Trophoblast cell (in vitro differentiated cells and primary cell): ENCODE results near the gene TMEM132D.

ENCODE experiments used
- DNase-seq, 2 donors: peaks; one replicate each; pipeline ENCODE4 v3.0.0-alpha.2; 2016
- H2AFZ ChIP-seq: 2 replicates; pipeline ENCODE4 v1.6.1; 2013; ENCODE audit warnings: low read length, moderate library complexity, mild to moderate bottlenecking; ENCODE audit not compliant: insufficient read depth, poor library complexity
- H2AK5ac ChIP-seq: 2 replicates; pipeline ENCODE4 v1.6.1; 2013; ENCODE audit warnings: mild to moderate bottlenecking, low read length
- H2BK120ac ChIP-seq: 2 replicates; pipeline ENCODE4 v1.6.1; 2013; ENCODE audit warnings: low read length, mild to moderate bottlenecking, moderate library complexity; ENCODE audit not compliant: insufficient read depth, poor library complexity
- H2BK12ac ChIP-seq: 2 replicates; pipeline ENCODE4 v1.6.1; 2013; ENCODE audit warnings: mild to moderate bottlenecking, low read length, moderate library complexity
- H2BK5ac ChIP-seq: 2 replicates; pipeline ENCODE4 v1.6.1; 2013; ENCODE audit warnings: low read length, low read depth, moderate library complexity, mild to moderate bottlenecking; ENCODE audit not compliant: poor library complexity
- H3K14ac ChIP-seq: 2 replicates; pipeline ENCODE4 v1.6.1; 2013; ENCODE audit warnings: mild to moderate bottlenecking, low read length
- H3K18ac ChIP-seq: 2 replicates; pipeline ENCODE4 v1.6.1; 2013; ENCODE audit warnings: mild to moderate bottlenecking, low read length
- H3K23ac ChIP-seq: 2 replicates; pipeline ENCODE4 v1.6.1; 2013; ENCODE audit warnings: low read length
- H3K27ac ChIP-seq: 2 replicates; pipeline ENCODE4 v1.5.1; 2013; ENCODE audit warnings: low read depth, mild to moderate bottlenecking, inconsistent platforms, low read length, moderate library complexity
- H3K27me3 ChIP-seq: 2 replicates; pipeline ENCODE4 v1.6.1; 2013; ENCODE audit warnings: inconsistent platforms, mild to moderate bottlenecking, low read length, moderate library complexity; ENCODE audit not compliant: insufficient read depth
- H3K36me3 ChIP-seq, 2 experiments: 1 replicate in 1 of 2; 2 replicates in 1 of 2; pipeline ENCODE4 v1.6.1; 2013; ENCODE audit warnings: low read length in 2 of 2, mild to moderate bottlenecking in 2 of 2, moderate library complexity in 1 of 2; ENCODE audit not compliant: insufficient read depth in 2 of 2, control insufficient read depth in 1 of 2
- H3K4ac ChIP-seq: 2 replicates; pipeline ENCODE4 v1.6.1; 2013; ENCODE audit warnings: low read depth, mild to moderate bottlenecking, low read length, moderate library complexity
- H3K4me1 ChIP-seq, 2 experiments: 1 replicate in 1 of 2; 2 replicates in 1 of 2; pipeline ENCODE4 v1.6.1; 2013; ENCODE audit warnings: low read length in 2 of 2, mild to moderate bottlenecking in 2 of 2, moderate library complexity in 1 of 2; ENCODE audit not compliant: insufficient read depth in 2 of 2, control insufficient read depth in 1 of 2
- H3K4me2 ChIP-seq: 2 replicates; pipeline ENCODE4 v1.6.1; 2013; ENCODE audit warnings: inconsistent platforms, mild to moderate bottlenecking, low read length, moderate library complexity
- H3K4me3 ChIP-seq: 2 replicates; pipeline ENCODE4 v1.5.1; 2013; ENCODE audit warnings: mild to moderate bottlenecking, low read depth, low read length, inconsistent platforms
- H3K79me1 ChIP-seq: one replicate; pipeline ENCODE4 v1.6.1; 2013; ENCODE audit warnings: low read length
- H3K79me2 ChIP-seq: 2 replicates; pipeline ENCODE4 v1.6.1; 2013; ENCODE audit warnings: low read length, mild to moderate bottlenecking; ENCODE audit not compliant: control insufficient read depth, insufficient read depth, poor library complexity
- H3K9ac ChIP-seq: 2 replicates; pipeline ENCODE4 v1.6.1; 2013; ENCODE audit warnings: mild to moderate bottlenecking, low read length
- H3K9me3 ChIP-seq: 2 replicates; pipeline ENCODE4 v1.6.1; 2013; ENCODE audit warnings: low read depth, mild to moderate bottlenecking, control low read depth, inconsistent platforms, low read length; ENCODE audit not compliant: insufficient read depth
- H4K12ac ChIP-seq: 2 replicates; pipeline ENCODE4 v1.6.1; 2013; ENCODE audit warnings: low read depth, mild to moderate bottlenecking, low read length, moderate library complexity
- H4K8ac ChIP-seq: 2 replicates; pipeline ENCODE4 v1.6.1; 2013; ENCODE audit warnings: low read depth, mild to moderate bottlenecking, low read length, moderate library complexity
- H4K91ac ChIP-seq: one replicate; pipeline ENCODE4 v1.6.1; 2013; ENCODE audit warnings: low read depth, mild to moderate bottlenecking, low read length, moderate library complexity
- WGBS: extraction: QIAGEN DNeasy Blood & Tissue Kit; methylation state at CpG from one replicate; pipeline ENCODE4 v1.1.7; 2013; ENCODE audit warnings: missing lambda C conversion rate; ENCODE audit not compliant: insufficient read length, insufficient coverage; ENCODE audit errors: extremely low coverage; 5-methylcytosine and 5-hydroxymethylcytosine counted together

TMEM132D gene

GRCh38 chr12:129332286-129332685 is 571.5 kb downstream of the TMEM132D start:
- DNase-seq, result no peak
- no peak overlapping the region for H4K12ac ChIP-seq
- H3K27ac ChIP-seq, result no peak overlapping the region
- H3K4me1 ChIP-seq, result no peaks in the 10 kb centered on the region
- H3K4ac ChIP-seq, result no peak overlapping the region
- H3K79me2 ChIP-seq, result no peaks in the 10 kb centered on the region
- no peak overlapping the region for H4K91ac ChIP-seq
- H2AFZ ChIP-seq, result no peak overlapping the region
- H3K27me3 ChIP-seq, result no peaks in the 10 kb centered on the region
- H2BK5ac ChIP-seq, result no peak overlapping the region
- H3K23ac ChIP-seq, result no peak overlapping the region
- H3K14ac ChIP-seq, result no peak overlapping the region
- no peak overlapping the region for H2BK12ac ChIP-seq
- no CpG with 5 or more reads among the region's 2 CpGs for WGBS
- no peak overlapping the region for H3K18ac ChIP-seq
- H3K4me3 ChIP-seq, result no peak overlapping the region
- no peak overlapping the region for H3K4me2 ChIP-seq
- no peak overlapping the region for H2BK120ac ChIP-seq
- no peaks in the 10 kb centered on the region for H3K79me1 ChIP-seq
- no peaks in the 10 kb centered on the region for H3K36me3 ChIP-seq
- H4K8ac ChIP-seq, result no peak overlapping the region
- no peak overlapping the region for H2AK5ac ChIP-seq
- no peak overlapping the region for H3K9ac ChIP-seq
- no peaks in the 10 kb centered on the region for H3K9me3 ChIP-seq

DNA sequence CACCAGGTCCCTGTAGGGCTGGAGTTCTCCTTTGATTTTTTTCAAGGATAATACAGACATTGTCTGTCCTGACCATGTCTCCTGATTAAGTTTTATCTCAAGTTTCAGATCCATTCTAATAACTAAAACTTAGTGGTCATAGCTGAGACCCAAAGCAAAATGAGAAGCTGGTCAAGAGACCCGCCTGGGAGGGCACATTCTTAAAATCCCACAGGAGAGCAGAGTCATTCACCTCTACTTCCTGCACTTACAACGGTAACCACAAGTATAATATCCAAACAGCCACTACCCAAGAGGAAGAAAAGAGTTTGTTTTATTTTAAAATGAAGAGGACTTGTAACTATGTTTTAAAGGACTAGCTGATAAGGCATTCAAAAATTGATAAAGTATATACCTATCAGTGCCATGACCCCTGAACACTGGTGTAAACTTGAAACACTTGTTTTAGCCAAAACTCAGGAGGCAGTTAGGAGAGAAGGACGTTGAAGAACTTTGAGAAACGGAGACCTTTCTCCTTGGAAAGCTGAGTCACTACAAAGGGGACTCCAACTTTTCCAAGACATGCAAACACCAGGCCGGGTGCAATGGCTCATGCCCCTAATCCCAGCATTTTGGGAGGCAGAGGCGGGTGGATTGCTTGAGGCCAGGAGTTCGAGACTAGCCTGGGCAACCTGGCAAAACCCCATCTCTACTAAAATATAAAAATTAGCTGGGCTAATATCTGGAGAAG is 572.3 kb downstream of the TMEM132D start:
- Histone ChIP-seq H3K36me3 (no peaks in the 10 kb centered on the region), H2AFZ (no peak overlapping the region), H3K14ac (no peak overlapping the region), H4K91ac (no peak overlapping the region), H2BK5ac (no peak overlapping the region), H3K18ac (no peak overlapping the region), H3K27me3 (no peaks in the 10 kb centered on the region), H4K12ac (no peak overlapping the region), H3K4me2 (no peak overlapping the region), H3K79me2 (no peaks in the 10 kb centered on the region), H2BK12ac (no peak overlapping the region), H2AK5ac (no peak overlapping the region), H2BK120ac (no peak overlapping the region), H4K8ac (no peak overlapping the region), H3K9me3 (no peaks in the 10 kb centered on the region), H3K9ac (no peak overlapping the region), H3K4ac (no peak overlapping the region), H3K79me1 (no peaks in the 10 kb centered on the region), H3K27ac (no peak overlapping the region), H3K4me3 (no peak overlapping the region), H3K23ac (no peak overlapping the region), H3K4me1 (no peaks in the 10 kb centered on the region)
- no CpG with 5 or more reads among the region's 7 CpGs for WGBS
- no peak for DNase-seq

DNA sequence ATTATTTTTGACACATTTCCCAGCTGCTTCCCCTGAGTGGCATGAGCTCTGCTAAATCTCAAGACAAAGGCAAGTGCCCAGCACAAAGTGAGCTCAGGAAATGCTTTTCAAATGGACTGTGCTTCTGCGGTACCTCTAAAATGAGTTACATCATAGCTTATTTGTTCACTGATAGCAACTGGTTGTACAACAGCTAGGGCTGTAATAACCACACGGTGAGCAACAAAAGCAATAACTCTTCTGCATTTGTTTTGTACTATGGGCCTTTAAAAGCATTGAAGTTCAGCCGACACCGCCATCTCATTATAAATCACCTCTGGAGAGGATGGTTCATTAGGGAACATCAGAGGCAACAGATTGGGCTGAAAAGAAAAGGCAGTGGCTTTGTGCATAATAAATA is 575.6 kb downstream of the TMEM132D start:
- H3K9me3 ChIP-seq, result no peaks in the 10 kb centered on the region
- no peaks in the 10 kb centered on the region for H3K27me3 ChIP-seq
- H2BK12ac ChIP-seq, result no peak overlapping the region
- no peak overlapping the region for H2BK5ac ChIP-seq
- no peaks in the 10 kb centered on the region for H3K79me1 ChIP-seq
- H3K4me2 ChIP-seq, result no peak overlapping the region
- no peaks in the 10 kb centered on the region for H3K36me3 ChIP-seq
- no peak overlapping the region for H4K8ac ChIP-seq
- no peak overlapping the region for H3K14ac ChIP-seq
- WGBS, result no CpG with 5 or more reads among the region's 4 CpGs
- no peak overlapping the region for H2AK5ac ChIP-seq
- H2AFZ ChIP-seq, result no peak overlapping the region
- no peak for DNase-seq
- no peak overlapping the region for H2BK120ac ChIP-seq
- H3K18ac ChIP-seq, result no peak overlapping the region
- no peaks in the 10 kb centered on the region for H3K4me1 ChIP-seq
- H3K23ac ChIP-seq, result no peak overlapping the region
- H4K91ac ChIP-seq, result no peak overlapping the region
- H3K79me2 ChIP-seq, result no peaks in the 10 kb centered on the region
- H4K12ac ChIP-seq, result no peak overlapping the region
- no peak overlapping the region for H3K4me3 ChIP-seq
- H3K27ac ChIP-seq, result no peak overlapping the region
- H3K9ac ChIP-seq, result no peak overlapping the region
- H3K4ac ChIP-seq, result no peak overlapping the region

- Histone ChIP-seq H3K79me1 (no peaks in the 10 kb centered on the region), H3K4me1 (no peaks in the 10 kb centered on the region), H3K4ac (no peak overlapping the region), H3K9me3 (no peaks in the 10 kb centered on the region), H4K91ac (no peak overlapping the region), H3K14ac (no peak overlapping the region), H2BK120ac (no peak overlapping the region), H3K23ac (no peak overlapping the region), H4K8ac (no peak overlapping the region), H2AFZ (no peak overlapping the region), H3K4me2 (no peak overlapping the region), H3K27ac (no peak overlapping the region), H3K79me2 (no peaks in the 10 kb centered on the region), H3K27me3 (no peaks in the 10 kb centered on the region), H3K18ac (no peak overlapping the region), H4K12ac (no peak overlapping the region), H2BK5ac (no peak overlapping the region), H2BK12ac (no peak overlapping the region), H2AK5ac (no peak overlapping the region), H3K4me3 (no peak overlapping the region), H3K9ac (no peak overlapping the region), H3K36me3 (no peaks in the 10 kb centered on the region)
- WGBS, result no CpG with 5 or more reads among the region's 2 CpGs
- no peak for DNase-seq
Measured at GRCh38 chr12:129325566-129325965, 578.3 kb downstream of the TMEM132D start.
